Liver (tissue), 9 donors: ENCODE results near the gene KIF1A. TPM values are rescaled to one million over a fixed set of nuclear protein-coding genes. Genes with fewer than 3 reads are reported as not detected.

Source experiments
- DNase-seq: peaks from one replicate; pipeline ENCODE4 v3.0.0-alpha.2; 2017; ENCODE audit warnings: low spot score
- H3K27ac ChIP-seq, 2 donors: one replicate each; pipeline ENCODE4 v1.7.0; 2013; ENCODE audit warnings: inconsistent platforms in 2 of 2, low read length in 2 of 2, control low read depth in 1 of 2, low read depth in 1 of 2, mild to moderate bottlenecking in 1 of 2
- H3K27me3 ChIP-seq, 4 donors: one replicate each; pipeline versions ENCODE4 v1.6.1 to v1.7.0; 2013; ENCODE audit warnings: low read length in 3 of 4, inconsistent platforms in 1 of 4, mild to moderate bottlenecking in 1 of 4, moderate library complexity in 1 of 4; ENCODE audit not compliant: control insufficient read depth in 4 of 4, insufficient read depth in 4 of 4
- H3K36me3 ChIP-seq, 4 donors: one replicate each; pipeline versions ENCODE4 v1.6.1 to v1.7.0; 2013; ENCODE audit warnings: low read length in 3 of 4, mild to moderate bottlenecking in 3 of 4, low read depth in 1 of 4, moderate library complexity in 1 of 4; ENCODE audit not compliant: control insufficient read depth in 4 of 4, insufficient read depth in 3 of 4
- H3K4me1 ChIP-seq, 4 donors: one replicate each; pipeline versions ENCODE4 v1.6.1 to v1.7.0; 2013; ENCODE audit warnings: low read length in 3 of 4, mild to moderate bottlenecking in 3 of 4, moderate library complexity in 1 of 4; ENCODE audit not compliant: control insufficient read depth in 4 of 4, insufficient read depth in 4 of 4
- H3K4me3 ChIP-seq, 3 donors: one replicate each; pipeline versions ENCODE4 v1.6.1 to v1.7.0; 2013; ENCODE audit warnings: low read length in 3 of 3, control low read depth in 1 of 3, low read depth in 1 of 3, mild to moderate bottlenecking in 1 of 3
- H3K9ac ChIP-seq, 2 donors: one replicate each; pipeline ENCODE4 v1.7.0; 2013; ENCODE audit warnings: low read length in 2 of 2, mild to moderate bottlenecking in 2 of 2, moderate library complexity in 2 of 2, control low read depth in 1 of 2, low read depth in 1 of 2
- H3K9me3 ChIP-seq, 4 donors: one replicate each; pipeline versions ENCODE4 v1.6.1 to v1.7.0; 2013; ENCODE audit warnings: low read length in 3 of 4; ENCODE audit not compliant: control insufficient read depth in 4 of 4
- CTCF ChIP-seq: fragments of 150-350 bp; IDR thresholded peaks from 2 replicates; pipeline ENCODE4 v1.5.1; 2017; ENCODE audit warnings: improper control_type of control experiment, low read depth, low read length; ENCODE audit not compliant: missing input control
- EGR1 ChIP-seq, 2 donors: IDR thresholded peaks; 2 replicates each; pipeline ENCODE4 v1.6.1; 2016 to 2018; ENCODE audit warnings: antibody characterized with exemption in 2 of 2, low read depth in 2 of 2
- FOXA1 ChIP-seq: IDR thresholded peaks from 2 replicates; pipeline ENCODE4 v1.6.1; 2016; ENCODE audit warnings: antibody characterized with exemption
- FOXA2 ChIP-seq: IDR thresholded peaks from 2 replicates; pipeline ENCODE4 v1.6.1; 2016; ENCODE audit warnings: antibody characterized with exemption
- GABPA ChIP-seq, 2 donors: IDR thresholded peaks in 1 of 2; conservative IDR thresholded peaks in 1 of 2; 2 replicates each; pipeline ENCODE4 v1.6.1; 2016; ENCODE audit warnings: antibody characterized with exemption in 2 of 2, mild to moderate bottlenecking in 1 of 2, moderate library complexity in 1 of 2
- HNF4A ChIP-seq, 2 donors: conservative IDR thresholded peaks; 2 replicates each; pipeline ENCODE4 v1.6.1; 2016; ENCODE audit warnings: antibody characterized with exemption in 2 of 2, mild to moderate bottlenecking in 2 of 2
- HNF4G ChIP-seq: IDR thresholded peaks from 2 replicates; pipeline ENCODE4 v1.6.1; 2016; ENCODE audit warnings: antibody characterized with exemption
- JUND ChIP-seq, 2 donors: IDR thresholded peaks; 2 replicates each; pipeline ENCODE4 v1.6.1; 2016; ENCODE audit warnings: antibody characterized with exemption in 2 of 2
- MAX ChIP-seq: IDR thresholded peaks from 2 replicates; pipeline ENCODE4 v1.6.1; 2016; ENCODE audit warnings: antibody characterized with exemption
- NR2F2 ChIP-seq: IDR thresholded peaks from 2 replicates; pipeline ENCODE4 v1.6.1; 2016; ENCODE audit warnings: antibody characterized with exemption
- RAD21 ChIP-seq, 2 donors: IDR thresholded peaks; 2 replicates each; pipeline ENCODE4 v1.6.1; 2016; ENCODE audit warnings: antibody characterized with exemption in 2 of 2, mild to moderate bottlenecking in 2 of 2
- REST ChIP-seq: IDR thresholded peaks from 2 replicates; pipeline ENCODE4 v1.6.1; 2016; ENCODE audit warnings: antibody characterized with exemption, mild to moderate bottlenecking
- RXRA ChIP-seq, 2 donors: IDR thresholded peaks; 2 replicates each; pipeline ENCODE4 v1.6.1; 2017 to 2018; ENCODE audit warnings: antibody characterized with exemption in 2 of 2, mild to moderate bottlenecking in 1 of 2
- SP1 ChIP-seq: IDR thresholded peaks from 2 replicates; pipeline ENCODE4 v1.6.1; 2018; ENCODE audit warnings: antibody characterized with exemption, mild to moderate bottlenecking
- TAF1 ChIP-seq: conservative IDR thresholded peaks from 2 replicates; pipeline ENCODE4 v1.6.1; 2016; ENCODE audit warnings: antibody characterized with exemption, mild to moderate bottlenecking
- YY1 ChIP-seq: IDR thresholded peaks from 2 replicates; pipeline ENCODE4 v1.6.1; 2016; ENCODE audit warnings: antibody characterized with exemption, mild to moderate bottlenecking
- WGBS: extraction: QIAGEN DNeasy Blood & Tissue Kit; methylation state at CpG from one replicate; pipeline ENCODE4 v1.1.7; 2013; 5-methylcytosine and 5-hydroxymethylcytosine counted together
- polyA plus RNA-seq, 2 donors: library from polyadenylated mRNA; stranded (reverse) in 1 of 2; unstranded in 1 of 2; fragments of 200-250 nt in 1 of 2; fragments of >200 nt in 1 of 2; fragmentation: Nextera tagmentation in 1 of 2; extraction: Ambion mirVana in 1 of 2; gene quantifications; one replicate each; pipeline versions ENCODE4 v1.2.1 to v1.2.3, GENCODE V29; 2013 to 2015
- total RNA-seq, 2 donors: library from RNA; depleted of rRNA; stranded (reverse); fragments of >200 nt; gene quantifications; one replicate each; pipeline ENCODE4 v1.2.3, GENCODE V29; 2014
- donor health status: healthy.
- donor health status: healthy.
- donor health status: healthy.
- donor health status: healthy.
- donor health status: healthy.

Gene KIF1A
- total and polyA plus RNA-seq, 4 donors, result 0.03 to 0.21 (median 0.11) TPM

DNA sequence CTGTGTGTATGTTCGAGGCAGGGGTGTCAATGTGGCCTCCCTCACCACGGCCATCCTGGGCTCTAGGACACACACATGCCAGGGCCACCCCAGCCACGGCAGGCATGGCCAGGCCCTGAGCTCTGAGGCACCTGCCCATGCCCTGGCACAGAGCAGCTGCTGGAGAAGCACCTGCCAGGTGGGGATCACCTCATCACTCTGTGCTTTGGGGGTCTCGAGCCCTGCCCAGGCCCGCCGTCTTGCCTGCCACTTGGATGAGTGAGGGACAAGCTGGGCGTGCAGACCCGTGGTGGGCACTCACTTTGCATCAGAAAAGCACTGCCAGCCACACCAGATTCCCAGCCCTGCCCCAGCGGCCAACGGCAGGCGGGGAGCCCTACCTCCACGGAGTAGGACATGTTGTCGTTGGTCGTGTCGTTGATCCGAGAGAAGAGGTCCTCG is 33.1 kb downstream of the KIF1A start:
- no peaks in the 10 kb centered on the region for H3K36me3 ChIP-seq
- H3K4me3 ChIP-seq, result no peak overlapping the region
- no peaks in the 10 kb centered on the region for H3K27me3 ChIP-seq
- WGBS, result 89% methylated on average over 17 of the region's 17 CpGs
- H3K27ac ChIP-seq, result no peak overlapping the region
- no peak for DNase-seq
- H3K9me3 ChIP-seq, result no peaks in the 10 kb centered on the region
- H3K9ac ChIP-seq, result no peak overlapping the region
- TF ChIP-seq NR2F2, result no peak
- no peak for TF ChIP-seq TAF1
- no peak for TF ChIP-seq RXRA (IDR thresholded peaks at IDR 0.05)
- TF ChIP-seq FOXA2, result no peak
- TF ChIP-seq CTCF, result no peak
- H3K4me1 ChIP-seq, result no peaks in the 10 kb centered on the region

GRCh38 chr2:240786355-240786841 is 33.6 kb downstream of the KIF1A start:
- Histone ChIP-seq H3K9me3 (no peaks in the 10 kb centered on the region), H3K27me3 (no peaks in the 10 kb centered on the region), H3K4me3 (no peak overlapping the region), H3K36me3 (no peaks in the 10 kb centered on the region), H3K27ac (no peak overlapping the region), H3K9ac (no peak overlapping the region), H3K4me1 (no peaks in the 10 kb centered on the region)
- DNase-seq, result no peak
- no peak for TF ChIP-seq SP1
- TF ChIP-seq JUND (IDR thresholded peaks at IDR 0.05), result no peak
- TF ChIP-seq TAF1, result no peak
- TF ChIP-seq RAD21 (IDR thresholded peaks at IDR 0.05), result no peak
- no peak for TF ChIP-seq GABPA (IDR thresholded peaks at IDR 0.05 in 1 of 2, conservative IDR thresholded peaks at IDR 0.05 in 1 of 2)
- no peak for TF ChIP-seq MAX
- no peak for TF ChIP-seq RXRA (IDR thresholded peaks at IDR 0.05)
- no peak for TF ChIP-seq HNF4G
- no peak for TF ChIP-seq YY1
- no peak for TF ChIP-seq HNF4A (conservative IDR thresholded peaks at IDR 0.05)
- WGBS, result 88% methylated on average over 8 of the region's 8 CpGs

GRCh38 chr2:240785424-240786335 is 34.3 kb downstream of the KIF1A start:
- Histone ChIP-seq H3K9ac (no peak overlapping the region), H3K27ac (no peak overlapping the region), H3K9me3 (no peaks in the 10 kb centered on the region), H3K27me3 (no peaks in the 10 kb centered on the region), H3K4me1 (no peaks in the 10 kb centered on the region), H3K4me3 (no peak overlapping the region), H3K36me3 (no peaks in the 10 kb centered on the region)
- WGBS, result 83% methylated on average over 25 of the region's 25 CpGs
- TF ChIP-seq NR2F2 (no peak), RAD21 (IDR thresholded peaks at IDR 0.05) (no peak), TAF1 (no peak), REST (no peak), YY1 (no peak), HNF4G (no peak), EGR1 (IDR thresholded peaks at IDR 0.05; ENCODE audit: low read depth in 2 of 2) (no peak), FOXA1 (no peak)
- no peak for DNase-seq
